Psoas muscle (tissue), 8 donors: Measurements from ENCODE around the gene SAMD4A. TPM values are rescaled to one million over a fixed set of nuclear protein-coding genes. Genes with fewer than 3 reads are reported as not detected.
A peak's percentile ranks its signal among the peaks of the same experiment; 100 is the strongest.

ENCODE experiments used
- ATAC-seq, 4 donors: fragments of 200-7000 bp; cut with Tn5 transposase; one replicate each; pipeline ENCODE4 v1.9.1; 2020; ENCODE audit warnings: moderate library complexity in 3 of 4, mild to moderate bottlenecking in 2 of 4
- DNase-seq, 2 donors: peaks; one replicate each; pipeline ENCODE4 v3.0.0-alpha.2; 2020
- H3K27ac ChIP-seq: fragments of 200-600 bp; one replicate; pipeline ENCODE4 v1.8.0; 2022
- H3K27me3 ChIP-seq, 3 donors: fragments of 200-600 bp in 1 of 3; one replicate each; pipeline versions ENCODE4 v1.6.1 to v1.8.0; 2013 to 2022; ENCODE audit warnings: low read length in 2 of 3, mild to moderate bottlenecking in 2 of 3, moderate library complexity in 1 of 3; ENCODE audit not compliant: insufficient read depth in 3 of 3
- H3K36me3 ChIP-seq, 2 donors: fragments of 200-600 bp in 1 of 2; one replicate each; pipeline versions ENCODE4 v1.6.1 to v1.8.0; 2013 to 2022; ENCODE audit warnings: low read depth in 1 of 2, mild to moderate bottlenecking in 1 of 2, moderate library complexity in 1 of 2; ENCODE audit not compliant: insufficient read depth in 1 of 2
- H3K4me1 ChIP-seq: fragments of 200-600 bp; one replicate; pipeline ENCODE4 v1.8.0; 2022
- H3K4me3 ChIP-seq: fragments of 200-600 bp; one replicate; pipeline ENCODE4 v1.8.0; 2022; ENCODE audit warnings: mild to moderate bottlenecking
- H3K9me3 ChIP-seq: fragments of 200-600 bp; one replicate; pipeline ENCODE4 v1.8.0; 2022
- WGBS, 3 donors: extraction: QIAGEN DNeasy Blood & Tissue Kit; methylation state at CpG; one replicate each; pipeline versions ENCODE4 v1.1.6 to v1.1.7; 2013; 5-methylcytosine and 5-hydroxymethylcytosine counted together
- intact Hi-C, 2 donors: fragments of 100-400 bp; cut with DNase I; formaldehyde crosslinking; loops; one replicate each; pipeline versions ENCODE4 v1.11.0 to v1.14.2; 2022
- long read RNA-seq, 2 donors: library from polyadenylated mRNA; unstranded; transcript quantifications; one replicate each; pipeline ENCODE4 v2.0.0, GENCODE V29; 2021
- polyA plus RNA-seq, 3 donors: library from polyadenylated mRNA; stranded (reverse); fragments of 200-250 nt; gene quantifications; one replicate each; pipeline ENCODE4 v1.2.3, GENCODE V29; 2013
- total RNA-seq, 4 donors: library from RNA; stranded (reverse); fragmentation: NEBNext Ultra II Directional in 2 of 4; extraction: Animal tissue kit (Norgen Biotek cat#: 25700) in 2 of 4; gene quantifications; one replicate each; pipeline versions ENCODE4 v1.2.1 to v1.2.4, GENCODE V29; 2021 to 2023
- TF ChIP-seq, protein P1 (sequence below): fragments of 200-600 bp; IDR thresholded peaks from one replicate; pipeline ENCODE4 v1.8.0; 2022; ENCODE audit warnings: antibody characterized with exemption
- donor health status: healthy with polysubstance abuse.
- donor health status: DM: no; HTN: no; CAD: no; lungs with moderate emphysema.
- donor health status: Bipolar disorder and iron deficiency.
- donor health status: healthy.
- donor health status: DM: yes; HTN: yes; CAD: no.
- donor health status: DM: no; HTN: no; CAD: no.
- donor health status: DM: no; HTN: no; CAD: no.
- donor health status: DM: yes; HTN: yes; CAD: no.

Gene SAMD4A, protein sequence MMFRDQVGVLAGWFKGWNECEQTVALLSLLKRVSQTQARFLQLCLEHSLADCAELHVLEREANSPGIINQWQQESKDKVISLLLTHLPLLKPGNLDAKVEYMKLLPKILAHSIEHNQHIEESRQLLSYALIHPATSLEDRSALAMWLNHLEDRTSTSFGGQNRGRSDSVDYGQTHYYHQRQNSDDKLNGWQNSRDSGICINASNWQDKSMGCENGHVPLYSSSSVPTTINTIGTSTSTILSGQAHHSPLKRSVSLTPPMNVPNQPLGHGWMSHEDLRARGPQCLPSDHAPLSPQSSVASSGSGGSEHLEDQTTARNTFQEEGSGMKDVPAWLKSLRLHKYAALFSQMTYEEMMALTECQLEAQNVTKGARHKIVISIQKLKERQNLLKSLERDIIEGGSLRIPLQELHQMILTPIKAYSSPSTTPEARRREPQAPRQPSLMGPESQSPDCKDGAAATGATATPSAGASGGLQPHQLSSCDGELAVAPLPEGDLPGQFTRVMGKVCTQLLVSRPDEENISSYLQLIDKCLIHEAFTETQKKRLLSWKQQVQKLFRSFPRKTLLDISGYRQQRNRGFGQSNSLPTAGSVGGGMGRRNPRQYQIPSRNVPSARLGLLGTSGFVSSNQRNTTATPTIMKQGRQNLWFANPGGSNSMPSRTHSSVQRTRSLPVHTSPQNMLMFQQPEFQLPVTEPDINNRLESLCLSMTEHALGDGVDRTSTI
- total RNA-seq (100 to 1,000 TPM in 1 of 4 donors, 10 to 100 TPM in 3; 66.7 to 139 (median 76.3) TPM), polyA plus RNA-seq (10 to 100 TPM in 2 of 3 donors, 1 to 10 TPM in 1; 9.6 to 67.9 (median 22.1) TPM)
- long read RNA-seq, donor 1, partial matches to known transcripts = 12 of 23 reads
- long read RNA-seq, donor 1, other reads (novel, unspliced or antisense) = 11 of 23 reads
- long read RNA-seq, donor 2, full-length matches to known transcripts = 5 of 22 reads
- long read RNA-seq, donor 2, partial matches to known transcripts = 9 of 22 reads
- long read RNA-seq, donor 2, other reads (novel, unspliced or antisense) = 8 of 22 reads

DNA sequence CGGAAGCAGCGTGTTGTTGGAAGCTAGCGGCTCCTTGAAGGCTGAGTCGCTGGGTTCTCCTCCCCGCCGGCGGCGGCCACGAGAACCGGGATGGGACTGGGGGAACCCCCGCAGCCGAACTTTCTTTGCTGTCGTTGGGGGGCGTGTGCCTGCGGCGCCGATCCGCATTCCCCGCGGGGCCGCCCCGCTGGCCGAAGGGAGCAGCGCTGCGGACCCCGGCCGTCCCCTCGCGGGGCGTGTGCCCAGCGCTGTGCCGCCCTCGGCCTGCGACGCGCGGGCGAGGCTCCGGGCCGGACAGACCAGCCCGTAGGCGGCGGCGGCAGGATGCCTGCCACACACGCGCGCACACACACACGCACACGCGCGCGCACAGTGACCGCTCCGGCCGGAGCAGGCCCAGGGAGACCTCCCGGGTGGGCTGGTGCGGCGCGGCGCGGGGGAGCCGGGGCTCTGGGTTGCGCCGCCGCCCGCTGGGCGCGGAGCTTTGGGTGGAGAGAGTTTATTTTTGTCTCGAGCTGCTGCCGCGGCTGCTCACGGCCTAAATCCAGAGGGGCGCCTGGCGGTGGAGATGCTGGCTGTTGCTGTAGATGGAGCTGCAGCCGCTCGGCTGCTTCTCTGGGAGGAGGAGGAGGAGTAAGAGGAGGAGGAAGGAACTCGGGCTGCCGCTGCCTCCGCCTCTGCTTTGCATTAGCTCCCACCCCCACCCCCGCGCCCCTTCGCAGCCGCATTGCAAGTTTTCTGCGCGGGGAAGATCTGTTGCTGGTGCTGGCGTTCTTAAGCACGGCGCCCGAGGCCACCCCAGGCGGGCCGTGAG is at the start of gene SAMD4A:
Gene SAMD4A (plus strand): TSS at position 719 of the 814 bp plus-strand sequence. CDS start 789 bp downstream, outside the sequence.
- H3K4me3 ChIP-seq = peak within 1 kb of the TSS; percentile 86
- WGBS, 3 donors = 0 to 1% (median 0%) methylated on average over 60 to 91 of the region's 91 CpGs
- H3K4me1 ChIP-seq = peaks cover 43% of the 10 kb centered on the region
- peak; percentile 79 to 92 for DNase-seq
- H3K27me3 ChIP-seq = no peaks in the 10 kb centered on the region
- H3K36me3 ChIP-seq = peaks cover 0 to 1% of the 10 kb centered on the region in 2 donors
- peak within 1 kb of the TSS; percentile 99 for H3K27ac ChIP-seq
- intact Hi-C loops = loop anchor here (1.0 to 5.0 kb wide), 5 partner anchors 86 to 206 kb away; no protein-coding TSS in a partner anchor
- peak; percentile 33 to 54 (median 44) for ATAC-seq
- TF ChIP-seq, protein P1, sequence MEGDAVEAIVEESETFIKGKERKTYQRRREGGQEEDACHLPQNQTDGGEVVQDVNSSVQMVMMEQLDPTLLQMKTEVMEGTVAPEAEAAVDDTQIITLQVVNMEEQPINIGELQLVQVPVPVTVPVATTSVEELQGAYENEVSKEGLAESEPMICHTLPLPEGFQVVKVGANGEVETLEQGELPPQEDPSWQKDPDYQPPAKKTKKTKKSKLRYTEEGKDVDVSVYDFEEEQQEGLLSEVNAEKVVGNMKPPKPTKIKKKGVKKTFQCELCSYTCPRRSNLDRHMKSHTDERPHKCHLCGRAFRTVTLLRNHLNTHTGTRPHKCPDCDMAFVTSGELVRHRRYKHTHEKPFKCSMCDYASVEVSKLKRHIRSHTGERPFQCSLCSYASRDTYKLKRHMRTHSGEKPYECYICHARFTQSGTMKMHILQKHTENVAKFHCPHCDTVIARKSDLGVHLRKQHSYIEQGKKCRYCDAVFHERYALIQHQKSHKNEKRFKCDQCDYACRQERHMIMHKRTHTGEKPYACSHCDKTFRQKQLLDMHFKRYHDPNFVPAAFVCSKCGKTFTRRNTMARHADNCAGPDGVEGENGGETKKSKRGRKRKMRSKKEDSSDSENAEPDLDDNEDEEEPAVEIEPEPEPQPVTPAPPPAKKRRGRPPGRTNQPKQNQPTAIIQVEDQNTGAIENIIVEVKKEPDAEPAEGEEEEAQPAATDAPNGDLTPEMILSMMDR = peak; percentile 36
- no peaks in the 10 kb centered on the region for H3K9me3 ChIP-seq

DNA sequence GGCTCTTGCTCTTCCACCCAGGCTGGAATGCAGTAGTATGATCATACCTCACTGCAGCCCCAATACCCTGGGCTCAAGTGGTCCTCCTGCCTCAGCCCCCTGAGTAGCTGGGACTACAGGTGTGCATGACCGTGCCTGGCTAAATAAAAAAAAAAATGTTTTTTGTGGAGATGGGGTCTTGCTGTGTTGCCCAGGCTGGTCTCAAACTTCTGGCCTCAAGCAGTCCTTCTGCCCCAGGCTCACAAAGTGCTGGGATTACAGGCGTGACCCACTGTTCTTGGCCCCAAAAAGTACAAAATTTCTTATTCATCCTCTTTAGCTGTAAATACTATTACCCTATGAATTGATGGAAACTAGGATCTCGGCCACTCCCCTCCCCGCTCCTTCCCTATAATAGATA is 42.5 kb upstream of the SAMD4A start:
- H3K36me3 ChIP-seq = peaks cover 0 to 60% of the 10 kb centered on the region in 2 donors
- intact Hi-C loops = no loop called here

DNA sequence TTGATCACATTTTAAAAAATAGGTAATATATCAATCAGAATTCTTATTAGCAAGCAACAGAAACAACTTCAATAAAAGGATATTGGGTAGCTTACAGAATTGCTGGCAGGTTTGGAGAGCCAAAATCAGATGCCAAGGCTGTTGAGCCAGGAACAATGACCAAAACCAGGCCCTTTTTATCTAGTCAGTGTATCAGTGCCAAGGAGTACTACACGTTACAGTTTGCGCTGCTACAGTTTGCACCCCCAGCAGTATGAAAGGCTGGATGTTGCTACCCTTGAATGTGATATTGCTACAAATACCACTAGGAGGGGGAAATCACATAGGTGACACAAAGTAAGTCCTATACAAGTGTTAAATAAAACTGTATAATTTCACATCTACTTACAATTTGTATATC is 38.0 kb upstream of the SAMD4A start:
- Histone ChIP-seq H3K4me3 (no peak overlapping the region), H3K4me1 (no peaks in the 10 kb centered on the region), H3K9me3 (no peaks in the 10 kb centered on the region), H3K27me3 (no peaks in the 10 kb centered on the region), H3K36me3 (peaks cover 0 to 60% of the 10 kb centered on the region in 2 donors), H3K27ac (no peak overlapping the region)
- intact Hi-C loops = no loop called here
- no peak for ATAC-seq
- 62 to 76% (median 64%) methylated on average over 2 of the region's 2 CpGs for WGBS, 3 donors
- DNase-seq = no peak
- TF ChIP-seq, protein P1 = no peak

More for the DNA sequence above, 42.5 kb upstream of the SAMD4A start:
- Histone ChIP-seq H3K27ac (no peak overlapping the region), H3K9me3 (no peaks in the 10 kb centered on the region), H3K4me3 (no peak overlapping the region), H3K4me1 (no peaks in the 10 kb centered on the region), H3K27me3 (no peaks in the 10 kb centered on the region)
- TF ChIP-seq, protein P1 = no peak
- 93 to 96% (median 93%) methylated on average over 4 of the region's 4 CpGs for WGBS, 3 donors
- no peak for DNase-seq
- ATAC-seq = no peak

DNA sequence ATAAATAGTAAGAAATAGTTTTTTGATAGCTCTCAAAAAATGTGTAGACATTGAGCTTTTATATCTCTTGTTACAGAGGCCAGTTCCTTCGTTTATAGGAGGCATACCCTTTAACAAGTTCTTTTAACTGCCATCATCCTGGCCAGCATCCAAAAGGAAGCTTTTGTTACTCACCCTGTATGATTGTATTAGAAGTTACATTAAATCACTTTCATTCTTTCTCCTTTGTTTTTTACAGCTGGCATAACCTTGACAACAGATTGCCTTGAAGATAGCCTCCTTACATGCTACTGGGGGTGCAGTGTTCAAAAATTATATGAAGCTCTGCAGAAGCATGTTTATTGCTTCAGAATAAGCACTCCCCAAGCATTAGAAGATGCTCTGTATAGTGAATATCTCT is 37.1 kb upstream of the SAMD4A start:
- no peak overlapping the region for H3K27ac ChIP-seq
- H3K36me3 ChIP-seq = peaks cover 0 to 57% of the 10 kb centered on the region in 2 donors
- intact Hi-C loops = no loop called here

More for the DNA sequence above, 37.1 kb upstream of the SAMD4A start:
- ATAC-seq (no peak), DNase-seq (no peak)
- no peaks in the 10 kb centered on the region for H3K4me1 ChIP-seq
- WGBS, 3 donors = 49 to 54% (median 53%) methylated on average over 1 of the region's 1 CpG
- no peaks in the 10 kb centered on the region for H3K27me3 ChIP-seq
- H3K4me3 ChIP-seq = no peak overlapping the region
- no peaks in the 10 kb centered on the region for H3K9me3 ChIP-seq
- TF ChIP-seq, protein P1 = no peak
